CD4-positive, CD25-positive, alpha-beta regulatory T cell (primary cell): ENCODE results near the gene AP3M1. TPM values are rescaled to one million over a fixed set of nuclear protein-coding genes. Genes with fewer than 3 reads are reported as not detected.
A peak's percentile ranks its signal among the peaks of the same experiment; 100 is the strongest.
"Not testable (repeated sequence)": the region's sequence is repeated elsewhere in the genome, so short reads cannot be mapped to it uniquely, and the experiment has no call there.

Source experiments
- ATAC-seq, 2 donors: fragments of 150-1000 bp; cut with Tn5 transposase; one replicate each; pipeline ENCODE4 v1.10.0; 2021; ENCODE audit warnings: low read depth in 2 of 2, moderate number of reproducible peaks in 2 of 2, moderate library complexity in 1 of 2
- DNase-seq, 3 donors: peaks; one replicate each; pipeline versions ENCODE4 v3.0.0 to v3.0.0-alpha.2; 2012 to 2022; ENCODE audit warnings: mixed read lengths in 1 of 3
- H3K27ac ChIP-seq: one replicate; pipeline ENCODE4 v1.7.0; 2013; ENCODE audit warnings: mild to moderate bottlenecking, low read length; ENCODE audit not compliant: insufficient read depth, poor library complexity, severe bottlenecking
- H3K27me3 ChIP-seq: one replicate; pipeline ENCODE4 v1.7.0; 2013; ENCODE audit warnings: low read length; ENCODE audit not compliant: control insufficient read depth, insufficient read depth
- H3K36me3 ChIP-seq: one replicate; pipeline ENCODE4 v1.7.0; 2013; ENCODE audit warnings: mild to moderate bottlenecking, low read length, moderate library complexity; ENCODE audit not compliant: control insufficient read depth, insufficient read depth
- H3K4me1 ChIP-seq: 2 replicates; pipeline ENCODE4 v1.7.0; 2013; ENCODE audit warnings: mild to moderate bottlenecking, low read length; ENCODE audit not compliant: insufficient read depth, control insufficient read depth, poor library complexity, severe bottlenecking
- H3K4me3 ChIP-seq: one replicate; pipeline ENCODE4 v1.7.0; 2013; ENCODE audit warnings: low read depth, mild to moderate bottlenecking, low read length, moderate library complexity
- H3K9me3 ChIP-seq, 2 experiments: 1 replicate in 1 of 2; 2 replicates in 1 of 2; pipeline ENCODE4 v1.7.0; 2013; ENCODE audit warnings: low read length in 2 of 2, mild to moderate bottlenecking in 1 of 2, moderate library complexity in 1 of 2; ENCODE audit not compliant: control insufficient read depth in 2 of 2
- H3K27ac Mint-ChIP-seq, 3 donors: one replicate each; pipeline ENCODE4 v1.8.0; 2020 to 2022; ENCODE audit warnings: mild to moderate bottlenecking in 3 of 3, mixed read lengths in 3 of 3, moderate library complexity in 2 of 3
- H3K27me3 Mint-ChIP-seq: one replicate; pipeline ENCODE4 v1.8.0; 2022; ENCODE audit warnings: mild to moderate bottlenecking, mixed read lengths
- H3K36me3 Mint-ChIP-seq: one replicate; pipeline ENCODE4 v1.8.0; 2020; ENCODE audit warnings: mixed read lengths
- H3K4me1 Mint-ChIP-seq, 4 donors: one replicate each; pipeline ENCODE4 v1.8.0; 2020 to 2022; ENCODE audit warnings: mixed read lengths in 4 of 4, mild to moderate bottlenecking in 1 of 4
- H3K4me3 Mint-ChIP-seq, 4 donors: one replicate each; pipeline ENCODE4 v1.8.0; 2020 to 2022; ENCODE audit warnings: mild to moderate bottlenecking in 4 of 4, mixed read lengths in 4 of 4, moderate library complexity in 3 of 4
- H3K9me3 Mint-ChIP-seq, 7 donors: one replicate each; pipeline ENCODE4 v1.8.0; 2020 to 2022; ENCODE audit warnings: mixed read lengths in 7 of 7, mild to moderate bottlenecking in 3 of 7, moderate library complexity in 2 of 7
- polyA plus RNA-seq, 4 donors: library from polyadenylated mRNA; unstranded; fragments of 300-500 nt; fragmentation: Illumina TruSeq; gene quantifications; one replicate each; pipeline ENCODE4 v1.2.3, GENCODE V29; 2021
- total RNA-seq: library from RNA; stranded (reverse); gene quantifications from one replicate; pipeline ENCODE4 v1.2.3, GENCODE V29; 2022

AP3M1 gene
- total and polyA plus RNA-seq, 5 donors from 2014 or later: 23.7 to 39.3 (median 28.2) TPM

DNA sequence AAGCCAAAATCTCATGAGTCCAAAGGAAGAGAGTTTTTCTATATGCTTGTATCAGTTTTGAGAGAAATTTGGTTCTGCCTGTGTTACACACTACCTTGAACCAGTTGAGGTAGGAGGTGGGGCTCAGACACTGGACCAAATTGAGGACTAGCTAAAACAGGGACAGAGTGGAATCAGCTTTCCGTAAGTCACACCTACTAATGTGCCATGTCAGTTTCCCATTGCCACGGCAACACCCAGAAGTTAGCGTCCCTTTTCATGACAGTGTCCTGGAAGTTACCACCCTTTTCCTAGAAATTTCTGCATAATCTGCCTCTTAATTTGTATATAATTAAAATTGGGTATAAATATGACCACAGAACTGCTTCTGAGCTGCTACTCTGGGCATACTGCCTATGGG, 9.4 kb upstream of the AP3M1 start:
- ATAC-seq: no peak
- H3K27me3 ChIP-seq: no peaks in the 10 kb centered on the region
- Mint-ChIP-seq H3K4me1 (peaks cover 6 to 36% (median 19%) of the 10 kb centered on the region in 4 donors), H3K27me3 (no peaks in the 10 kb centered on the region), H3K36me3 (peaks cover 7% of the 10 kb centered on the region), H3K4me3 (no peak overlapping the region), H3K27ac (no peak overlapping the region), H3K9me3 (no peaks in the 10 kb centered on the region)
- H3K27ac ChIP-seq: no peak overlapping the region
- H3K4me1 ChIP-seq: no peaks in the 10 kb centered on the region
- H3K36me3 ChIP-seq: no peaks in the 10 kb centered on the region
- no peak overlapping the region for H3K4me3 ChIP-seq
- no peaks in the 10 kb centered on the region for H3K9me3 ChIP-seq
- DNase-seq: no peak

DNA sequence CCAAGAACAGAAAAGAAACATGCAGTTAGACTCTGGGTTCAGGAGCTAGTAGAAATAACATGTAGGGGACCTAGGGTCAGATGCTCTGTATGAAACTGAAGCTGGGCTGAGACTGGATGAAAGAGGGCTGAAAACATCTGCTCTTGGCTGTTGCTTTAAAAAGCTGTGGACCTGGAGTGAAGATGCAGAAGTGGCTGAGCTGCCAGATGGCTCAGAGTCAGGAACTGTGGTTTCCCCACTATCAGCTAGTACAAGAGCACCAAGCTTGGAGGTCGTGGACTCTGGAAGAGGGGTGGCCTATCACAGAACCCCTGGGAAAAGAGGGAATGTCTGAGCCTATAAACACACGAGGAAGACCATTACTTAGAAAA, 6.3 kb upstream of the AP3M1 start:
- Histone ChIP-seq H3K27me3 (no peaks in the 10 kb centered on the region), H3K4me1 (peaks cover 16% of the 10 kb centered on the region), H3K9me3 (no peaks in the 10 kb centered on the region), H3K4me3 (no peak overlapping the region), H3K27ac (no peak overlapping the region), H3K36me3 (no peaks in the 10 kb centered on the region)
- Mint-ChIP-seq H3K27me3 (no peaks in the 10 kb centered on the region), H3K4me1 (peaks cover 11 to 46% (median 32%) of the 10 kb centered on the region in 4 donors), H3K4me3 (peak overlapping the region in 1 of 4 donors; percentile 61), H3K9me3 (no peaks in the 10 kb centered on the region), H3K27ac (peak overlapping the region in 1 of 3 donors; percentile 24), H3K36me3 (no peaks in the 10 kb centered on the region)
- DNase-seq: no peak
- ATAC-seq: no peak

DNA sequence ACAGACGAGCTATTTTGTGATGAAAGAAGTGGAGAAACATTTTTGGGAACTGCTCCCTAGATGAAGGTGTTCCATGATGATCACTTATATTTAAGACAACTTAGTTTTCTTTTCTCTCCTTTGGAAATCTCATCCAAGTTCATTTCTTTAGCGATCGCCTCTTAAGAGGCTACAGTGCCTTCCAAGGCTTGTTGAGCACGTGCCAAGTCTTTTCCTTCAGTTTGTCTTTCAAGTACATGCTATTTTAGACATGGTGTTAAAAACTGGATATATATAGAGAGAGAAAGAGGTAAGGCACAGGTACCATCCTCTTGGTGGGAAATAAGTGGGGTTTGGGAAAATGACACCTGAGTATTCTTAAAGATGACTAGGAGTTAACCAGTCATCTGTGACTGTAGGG, 3.0 kb upstream of the AP3M1 start:
- H3K27ac Mint-ChIP-seq: peak overlapping the region in 1 of 3 donors; percentile 6
- no peak for ATAC-seq
- peak overlapping the region in 1 of 4 donors; percentile 1 for H3K4me3 Mint-ChIP-seq
- Histone ChIP-seq H3K36me3 (no peaks in the 10 kb centered on the region), H3K27me3 (no peaks in the 10 kb centered on the region), H3K4me3 (no peak overlapping the region), H3K4me1 (peaks cover 38% of the 10 kb centered on the region), H3K9me3 (no peaks in the 10 kb centered on the region), H3K27ac (no peak overlapping the region)
- peaks cover 11 to 43% (median 31%) of the 10 kb centered on the region in 4 donors for H3K4me1 Mint-ChIP-seq
- no peaks in the 10 kb centered on the region for H3K9me3 Mint-ChIP-seq
- no peak for DNase-seq
- H3K27me3 Mint-ChIP-seq: no peaks in the 10 kb centered on the region
- no peaks in the 10 kb centered on the region for H3K36me3 Mint-ChIP-seq

DNA sequence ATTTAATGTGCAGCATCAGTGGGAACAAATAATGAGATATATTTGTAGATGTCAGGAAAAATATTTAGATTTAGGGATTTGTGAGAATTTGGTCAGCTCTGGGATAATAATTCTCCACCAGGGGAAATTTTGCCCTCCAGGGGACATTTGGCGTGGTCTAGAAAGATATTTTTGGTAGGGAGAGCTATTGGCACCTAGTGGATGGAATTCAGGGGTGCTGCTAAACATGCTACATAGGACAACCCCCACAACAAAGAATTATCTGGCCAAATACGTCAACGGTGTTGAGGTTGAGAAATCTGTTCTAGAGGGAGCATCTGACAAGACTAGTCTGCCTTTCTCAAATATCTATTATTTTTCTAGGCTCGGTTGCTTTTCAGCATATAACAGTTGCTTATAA, 2.5 kb upstream of the AP3M1 start:
- ATAC-seq: no peak

DNA sequence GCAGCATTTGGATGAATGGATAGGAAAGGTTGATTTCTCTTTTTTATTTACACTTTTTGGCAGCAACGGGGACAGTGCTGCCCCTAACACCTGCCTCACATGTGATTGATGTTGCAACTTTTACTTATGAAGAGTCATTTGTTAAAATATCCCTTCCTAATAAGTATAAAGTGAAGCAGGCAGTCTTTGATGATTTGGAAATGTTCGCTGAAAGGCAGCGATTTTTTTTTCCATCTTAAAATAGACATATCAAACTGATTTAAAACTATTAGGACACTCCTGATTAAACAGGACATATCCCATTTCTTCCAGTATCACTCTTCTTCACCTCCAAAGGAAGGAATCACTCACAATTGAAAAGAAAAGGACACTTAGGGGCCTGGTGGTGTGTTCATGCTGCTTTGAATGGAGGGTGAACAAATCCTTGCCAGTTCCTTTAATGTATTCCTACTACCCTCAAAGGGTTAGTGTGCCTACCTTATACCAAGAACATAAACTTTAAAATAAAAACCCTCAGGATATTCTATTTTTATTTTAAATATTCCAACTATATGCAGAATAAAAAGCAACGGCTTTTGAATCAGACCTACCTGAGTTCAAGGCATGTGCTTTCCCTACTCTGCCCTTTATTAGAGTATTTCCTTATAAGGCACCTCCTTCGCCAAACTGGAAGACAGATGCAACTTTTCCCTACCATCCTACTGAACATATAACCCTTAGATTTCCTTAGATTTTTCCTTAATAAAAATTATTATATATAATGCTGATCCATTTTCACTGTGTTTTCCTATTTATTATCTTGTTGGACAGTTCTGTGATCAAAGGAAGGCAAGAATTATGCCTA, 1.5 kb upstream of the AP3M1 start:
- Histone ChIP-seq H3K27ac (peak overlapping the region; percentile 96), H3K4me1 (peaks cover 49% of the 10 kb centered on the region), H3K4me3 (peak overlapping the region; percentile 91), H3K27me3 (no peaks in the 10 kb centered on the region), H3K9me3 (no peaks in the 10 kb centered on the region), H3K36me3 (no peaks in the 10 kb centered on the region)
- no peaks in the 10 kb centered on the region for H3K27me3 Mint-ChIP-seq
- peaks cover 16 to 58% (median 37%) of the 10 kb centered on the region in 4 donors for H3K4me1 Mint-ChIP-seq
- ATAC-seq (no peak), DNase-seq (no peak)
- H3K9me3 Mint-ChIP-seq: no peaks in the 10 kb centered on the region
- peaks cover 5% of the 10 kb centered on the region for H3K36me3 Mint-ChIP-seq
- H3K27ac Mint-ChIP-seq: peak overlapping the region in 1 of 3 donors; percentile 74
- peak overlapping the region in 2 of 4 donors; percentile 6 to 93 for H3K4me3 Mint-ChIP-seq

More for the DNA sequence above, 2.5 kb upstream of the AP3M1 start:
- Mint-ChIP-seq H3K4me3 (peak overlapping the region in 3 of 4 donors; percentile 33 to 62 (median 53)), H3K27me3 (no peaks in the 10 kb centered on the region), H3K36me3 (peaks cover under 1% of the 10 kb centered on the region), H3K4me1 (peaks cover 12 to 48% (median 32%) of the 10 kb centered on the region in 4 donors), H3K27ac (no peak overlapping the region), H3K9me3 (no peaks in the 10 kb centered on the region)
- Histone ChIP-seq H3K36me3 (no peaks in the 10 kb centered on the region), H3K4me1 (peaks cover 43% of the 10 kb centered on the region), H3K9me3 (no peaks in the 10 kb centered on the region), H3K4me3 (no peak overlapping the region), H3K27me3 (no peaks in the 10 kb centered on the region), H3K27ac (no peak overlapping the region)
- DNase-seq: no peak

DNA sequence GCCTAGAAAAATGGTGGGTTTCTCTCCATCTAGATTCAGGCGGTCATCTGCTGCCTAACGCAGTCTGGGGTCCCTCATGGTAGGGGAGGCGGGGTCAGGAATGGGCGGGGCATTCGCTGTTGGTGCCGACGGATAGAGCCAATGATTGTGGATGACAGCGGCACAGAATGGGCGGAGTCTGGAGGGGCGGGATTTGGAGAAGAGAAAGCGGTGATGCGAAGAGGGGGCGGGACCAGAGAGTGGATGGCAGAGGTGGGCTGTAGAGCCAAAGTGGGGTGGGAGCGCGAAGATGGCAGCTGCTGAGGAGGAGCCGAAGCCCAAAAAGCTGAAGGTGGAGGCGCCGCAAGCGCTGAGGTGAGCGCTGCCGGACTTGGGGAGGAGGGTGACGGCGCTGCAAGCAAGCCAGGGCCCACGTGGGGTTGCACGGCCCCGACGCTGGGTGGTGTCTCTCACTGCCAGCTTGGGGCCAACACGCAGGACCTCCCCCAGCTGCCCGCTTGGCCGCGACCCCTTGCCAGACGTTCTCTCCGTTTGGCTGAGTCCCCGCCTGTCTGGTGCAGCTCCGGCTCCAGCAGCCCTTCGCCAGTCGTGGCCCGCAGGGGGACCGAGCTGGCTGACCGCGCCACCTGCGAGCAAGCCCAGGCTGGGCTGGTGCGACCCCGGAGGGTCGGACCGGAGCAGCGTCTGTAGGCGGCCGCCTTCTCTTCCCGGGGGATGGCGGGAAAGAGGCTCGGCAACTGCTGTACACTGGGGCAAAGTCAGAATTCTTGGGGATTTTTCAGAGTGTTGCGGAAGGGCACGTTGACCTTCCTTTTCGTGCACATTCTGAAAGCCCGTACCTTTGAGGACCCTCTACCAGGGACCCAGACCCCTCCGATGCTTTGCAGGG, 606 bp upstream of the AP3M1 start, which contains the start of gene ADK:
ADK (plus strand) TSS at position 232 of the 889 bp plus-strand sequence; CDS start at position 290, 58 bp downstream.
- Mint-ChIP-seq H3K4me1 (peaks cover 20 to 59% (median 37%) of the 10 kb centered on the region in 4 donors), H3K27ac (peak within 1 kb of the TSS in 1 of 3 donors; percentile 74), H3K9me3 (no peaks in the 10 kb centered on the region), H3K36me3 (peaks cover 11% of the 10 kb centered on the region), H3K27me3 (no peaks in the 10 kb centered on the region), H3K4me3 (peak within 1 kb of the TSS in 1 of 4 donors; percentile 93)
- ATAC-seq: peak; percentile 95 to 97
- H3K9me3 ChIP-seq: no peaks in the 10 kb centered on the region
- H3K4me3 ChIP-seq: peak within 1 kb of the TSS; percentile 91
- peak; percentile 99 to 100 (median 100) for DNase-seq
- H3K4me1 ChIP-seq: peaks cover 49% of the 10 kb centered on the region
- H3K27me3 ChIP-seq: no peaks in the 10 kb centered on the region
- H3K36me3 ChIP-seq: no peaks in the 10 kb centered on the region
- peak within 1 kb of the TSS; percentile 96 for H3K27ac ChIP-seq

DNA sequence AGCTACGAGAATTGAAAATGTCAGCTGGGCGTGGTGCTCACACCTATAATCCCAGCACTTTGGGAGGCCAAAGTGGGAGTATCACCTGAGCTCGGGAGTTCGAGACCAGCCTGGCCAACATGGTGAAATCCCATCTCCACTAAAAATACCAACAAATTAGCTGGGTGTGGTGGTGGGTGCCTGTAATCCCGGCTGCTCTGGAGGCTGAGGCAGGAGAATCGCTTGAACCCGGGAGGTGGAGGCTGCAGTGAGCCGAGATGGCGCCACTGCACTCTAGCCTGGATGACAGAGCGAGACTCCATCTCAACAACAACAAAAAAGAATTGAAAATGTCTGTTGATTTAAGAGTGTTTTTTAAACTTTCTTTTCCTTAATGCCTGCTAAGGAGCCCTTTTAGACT, 3.6 kb downstream of the AP3M1 start:
- H3K4me3 Mint-ChIP-seq: peak overlapping the region in 1 of 4 donors; percentile 78
- not testable (repeated sequence) for H3K36me3 ChIP-seq, H3K4me3 ChIP-seq, H3K9me3 Mint-ChIP-seq, H3K27ac ChIP-seq, H3K27me3 Mint-ChIP-seq, H3K27me3 ChIP-seq, ATAC-seq, DNase-seq, H3K9me3 ChIP-seq
- H3K36me3 Mint-ChIP-seq: peaks cover 22% of the 10 kb centered on the region
- peak overlapping the region in 1 of 3 donors; percentile 41 for H3K27ac Mint-ChIP-seq
- H3K4me1 ChIP-seq: peaks cover 45% of the 10 kb centered on the region
- H3K4me1 Mint-ChIP-seq: peaks cover 24 to 50% (median 33%) of the 10 kb centered on the region in 4 donors
